ENCODE results near the gene STAC2.

Gene STAC2

DNA sequence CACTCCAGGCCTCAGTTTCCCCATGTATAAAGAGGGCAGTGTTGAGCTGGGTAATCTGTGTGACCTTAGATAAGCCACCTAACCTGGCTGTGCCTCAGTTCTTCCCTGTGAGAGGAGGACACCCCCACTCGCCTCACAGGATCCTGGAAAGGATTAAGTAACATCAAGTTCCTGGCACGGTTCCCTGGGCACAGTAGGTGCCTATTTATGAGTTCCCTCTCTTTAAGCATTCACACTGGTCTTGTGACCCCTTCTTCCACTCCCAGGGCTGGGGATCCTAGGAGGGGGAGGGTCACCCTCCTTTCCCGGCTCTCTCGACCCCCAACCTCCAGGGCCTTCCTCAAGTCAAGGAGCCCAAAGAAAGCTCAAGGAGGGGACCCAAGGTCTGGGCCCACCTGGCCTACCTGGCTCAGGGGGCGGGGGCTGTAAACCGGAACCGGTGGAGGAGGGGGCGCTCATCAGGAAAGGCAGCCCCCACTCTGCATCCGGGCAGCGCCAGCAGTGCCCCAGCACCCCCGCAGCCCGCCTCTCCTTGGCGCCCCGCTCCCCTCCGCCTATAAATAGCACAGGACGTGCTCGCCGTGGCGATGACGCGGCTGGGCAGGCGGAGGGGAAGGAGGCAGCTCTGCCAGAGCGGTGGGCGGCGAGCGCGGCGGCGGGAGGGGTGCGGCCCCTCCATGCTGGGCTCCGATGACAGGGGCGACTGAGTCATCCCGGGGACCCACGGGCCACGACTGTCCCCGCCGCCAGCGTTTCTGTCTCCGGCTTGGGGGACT, 16.2 kb downstream of the STAC2 start:
- TF ChIP-seq, protein P1, sequence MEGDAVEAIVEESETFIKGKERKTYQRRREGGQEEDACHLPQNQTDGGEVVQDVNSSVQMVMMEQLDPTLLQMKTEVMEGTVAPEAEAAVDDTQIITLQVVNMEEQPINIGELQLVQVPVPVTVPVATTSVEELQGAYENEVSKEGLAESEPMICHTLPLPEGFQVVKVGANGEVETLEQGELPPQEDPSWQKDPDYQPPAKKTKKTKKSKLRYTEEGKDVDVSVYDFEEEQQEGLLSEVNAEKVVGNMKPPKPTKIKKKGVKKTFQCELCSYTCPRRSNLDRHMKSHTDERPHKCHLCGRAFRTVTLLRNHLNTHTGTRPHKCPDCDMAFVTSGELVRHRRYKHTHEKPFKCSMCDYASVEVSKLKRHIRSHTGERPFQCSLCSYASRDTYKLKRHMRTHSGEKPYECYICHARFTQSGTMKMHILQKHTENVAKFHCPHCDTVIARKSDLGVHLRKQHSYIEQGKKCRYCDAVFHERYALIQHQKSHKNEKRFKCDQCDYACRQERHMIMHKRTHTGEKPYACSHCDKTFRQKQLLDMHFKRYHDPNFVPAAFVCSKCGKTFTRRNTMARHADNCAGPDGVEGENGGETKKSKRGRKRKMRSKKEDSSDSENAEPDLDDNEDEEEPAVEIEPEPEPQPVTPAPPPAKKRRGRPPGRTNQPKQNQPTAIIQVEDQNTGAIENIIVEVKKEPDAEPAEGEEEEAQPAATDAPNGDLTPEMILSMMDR (IDR thresholded peaks at IDR 0.05; ENCODE audit: extremely low read depth, insufficient read depth, missing control alignments), result no peak
- in situ Hi-C loops (cut with MboI; ENCODE audit: low pct_unique_long_range_greater_than_20kb, low sequenced_read_pairs, unreplicated experiment), result no loop called here
- DNase-seq (ENCODE audit: low spot score), result no peak

DNA sequence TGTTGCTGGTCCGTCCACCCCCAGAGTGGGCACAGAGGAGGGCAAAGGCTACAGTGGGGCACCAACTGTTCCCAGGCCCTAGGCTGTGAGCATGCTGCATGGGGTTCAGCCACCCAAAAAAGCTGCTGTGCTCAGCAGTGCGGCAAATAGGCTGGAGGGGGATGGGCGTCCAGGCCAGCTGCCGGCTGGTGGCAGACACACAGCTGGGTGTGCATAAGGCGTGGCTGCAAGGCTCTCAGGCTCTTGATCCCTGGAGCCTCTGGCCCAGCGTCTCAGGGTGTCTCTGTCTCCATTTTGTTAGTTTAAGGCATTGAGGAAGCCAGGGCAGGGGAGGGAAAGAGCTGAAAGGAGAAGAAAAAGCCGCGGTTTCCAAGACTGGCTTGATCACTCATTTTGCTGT, 16.9 kb downstream of the STAC2 start:
- peak; percentile 76 for DNase-seq (ENCODE audit: low spot score)
- TF ChIP-seq, protein P1 (IDR thresholded peaks at IDR 0.05; ENCODE audit: extremely low read depth, insufficient read depth, missing control alignments), result no peak
- in situ Hi-C loops (cut with MboI; ENCODE audit: low pct_unique_long_range_greater_than_20kb, low sequenced_read_pairs, unreplicated experiment), result no loop called here

DNA sequence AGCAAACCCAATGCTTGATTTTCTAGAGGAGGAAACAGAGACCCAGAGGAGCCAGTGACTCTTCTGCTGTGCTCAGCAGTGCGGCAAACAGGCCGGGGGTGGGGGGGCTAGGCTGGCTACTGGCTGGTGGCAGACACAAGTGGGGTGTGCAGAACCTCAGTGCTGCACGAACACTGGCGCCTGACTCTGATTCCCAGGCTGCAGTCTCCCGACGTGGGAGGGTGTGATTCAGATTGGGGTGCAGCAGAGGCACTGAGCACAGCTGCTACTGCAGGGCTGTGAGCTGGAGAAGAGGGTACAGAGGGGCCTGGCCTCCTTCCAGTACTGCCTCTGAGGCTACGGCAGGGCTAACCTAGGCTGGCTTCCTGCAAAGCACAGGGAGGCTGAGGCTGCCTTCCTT, 17.6 kb downstream of the STAC2 start:
- in situ Hi-C loops (cut with MboI; ENCODE audit: low pct_unique_long_range_greater_than_20kb, low sequenced_read_pairs, unreplicated experiment), result no loop called here
- TF ChIP-seq, protein P1 (IDR thresholded peaks at IDR 0.05; ENCODE audit: extremely low read depth, insufficient read depth, missing control alignments), result no peak
- no peak for DNase-seq (ENCODE audit: low spot score)

DNA sequence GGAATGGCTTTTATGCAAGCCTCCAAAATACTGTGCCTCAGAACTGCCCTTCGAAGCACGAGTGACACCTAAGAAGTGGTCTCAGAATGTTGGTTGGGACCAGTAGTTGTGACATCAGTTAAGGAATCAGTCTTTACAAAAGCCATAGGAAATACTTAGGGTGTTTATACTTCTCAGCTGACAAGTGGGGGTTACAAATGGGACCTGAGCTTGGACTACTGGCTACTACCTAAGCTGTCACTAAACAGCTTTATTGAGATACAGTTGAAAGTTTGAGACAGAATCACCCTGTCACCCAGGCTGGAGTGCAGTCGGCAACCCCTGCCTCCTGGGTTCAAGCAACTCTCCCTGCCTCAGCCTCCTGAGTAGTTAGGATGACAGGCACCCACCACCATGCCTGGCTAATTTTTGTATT, 20.6 kb downstream of the STAC2 start:
- in situ Hi-C loops (cut with MboI; ENCODE audit: low pct_unique_long_range_greater_than_20kb, low sequenced_read_pairs, unreplicated experiment), result no loop called here
- TF ChIP-seq, protein P1 (IDR thresholded peaks at IDR 0.05; ENCODE audit: extremely low read depth, insufficient read depth, missing control alignments), result no peak
- DNase-seq (ENCODE audit: low spot score), result no peak

DNA sequence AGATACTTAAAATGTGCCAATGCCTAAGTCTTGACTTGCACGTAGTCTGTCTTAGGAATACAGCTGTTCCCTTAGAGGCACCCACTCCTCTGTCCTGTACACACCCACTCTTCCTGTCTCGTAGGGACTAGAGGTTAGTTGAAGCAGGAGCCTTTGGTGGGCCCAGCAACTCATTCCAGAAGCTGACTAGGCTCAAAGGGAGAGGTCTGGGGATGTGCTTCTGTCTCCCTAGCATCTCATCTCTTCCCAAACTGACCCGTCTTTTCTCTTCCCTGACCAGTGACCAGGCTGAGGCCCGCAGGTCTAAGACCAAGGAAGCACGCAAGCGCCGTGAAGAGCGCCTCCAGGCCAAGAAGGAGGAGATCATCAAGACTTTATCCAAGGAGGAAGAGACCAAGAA, 21.5 kb downstream of the STAC2 start:
- DNase-seq (ENCODE audit: low spot score), result no peak
- TF ChIP-seq, protein P1 (IDR thresholded peaks at IDR 0.05; ENCODE audit: extremely low read depth, insufficient read depth, missing control alignments), result no peak
- in situ Hi-C loops (cut with MboI; ENCODE audit: low pct_unique_long_range_greater_than_20kb, low sequenced_read_pairs, unreplicated experiment), result no loop called here

DNA sequence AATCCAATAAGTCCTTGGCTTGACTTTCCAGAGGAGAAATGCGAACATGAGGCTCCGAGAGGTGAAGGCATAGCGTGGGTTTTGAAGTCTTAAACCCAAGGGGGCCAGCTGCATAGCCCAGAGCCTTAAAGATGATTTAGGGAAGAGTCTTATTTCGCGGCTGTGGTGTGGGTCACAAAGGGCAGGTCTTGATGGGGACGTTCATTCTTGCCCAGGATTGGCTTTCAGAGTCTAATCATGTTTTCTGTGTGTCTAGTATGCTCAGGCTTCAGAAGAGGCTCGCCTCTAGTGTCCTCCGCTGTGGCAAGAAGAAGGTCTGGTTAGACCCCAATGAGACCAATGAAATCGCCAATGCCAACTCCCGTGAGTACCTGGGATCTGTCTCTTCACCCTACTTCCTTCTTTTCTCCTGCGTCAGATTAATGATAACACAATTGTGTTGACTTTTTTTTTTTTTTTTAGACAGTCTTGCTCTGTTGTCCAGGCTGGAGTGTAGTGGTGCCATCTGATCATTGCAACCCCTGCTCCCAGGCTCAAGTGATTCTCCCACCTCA, 24.7 kb downstream of the STAC2 start:
- in situ Hi-C loops (cut with MboI; ENCODE audit: low pct_unique_long_range_greater_than_20kb, low sequenced_read_pairs, unreplicated experiment), result no loop called here
- no peak for DNase-seq (ENCODE audit: low spot score)
- TF ChIP-seq, protein P1 (IDR thresholded peaks at IDR 0.05; ENCODE audit: extremely low read depth, insufficient read depth, missing control alignments), result no peak

Data from GM13977 (cell line).